GM21786 (cell line): ENCODE results near the gene GRK5.

Experiments used
- ATAC-seq: cut with Tn5 transposase; IDR thresholded peaks from one replicate; pipeline ENCODE4 v1.9.1; 2021; ENCODE audit not compliant: unreplicated experiment

GRK5 gene

DNA sequence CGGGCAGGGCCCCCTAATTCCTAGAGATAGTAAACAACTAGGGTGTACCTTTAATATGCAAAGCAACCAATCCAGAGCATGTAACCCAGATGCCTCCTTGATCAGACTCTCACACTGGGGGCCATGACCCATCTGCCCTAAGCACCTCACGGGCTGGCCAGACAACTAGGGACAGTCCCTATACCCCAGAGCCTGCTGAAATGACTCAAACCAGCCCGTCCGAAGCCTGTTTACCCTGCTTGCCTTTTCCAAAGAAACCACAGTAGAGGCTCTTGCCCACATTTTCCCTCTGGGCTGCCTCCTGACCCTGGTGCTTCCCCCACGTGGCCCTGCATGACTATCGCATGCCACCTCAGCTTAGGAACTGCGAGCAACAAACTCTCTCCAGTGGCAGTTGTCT lies 288.9 kb downstream of the GRK5 start:
- peak; percentile 95 for ATAC-seq

DNA sequence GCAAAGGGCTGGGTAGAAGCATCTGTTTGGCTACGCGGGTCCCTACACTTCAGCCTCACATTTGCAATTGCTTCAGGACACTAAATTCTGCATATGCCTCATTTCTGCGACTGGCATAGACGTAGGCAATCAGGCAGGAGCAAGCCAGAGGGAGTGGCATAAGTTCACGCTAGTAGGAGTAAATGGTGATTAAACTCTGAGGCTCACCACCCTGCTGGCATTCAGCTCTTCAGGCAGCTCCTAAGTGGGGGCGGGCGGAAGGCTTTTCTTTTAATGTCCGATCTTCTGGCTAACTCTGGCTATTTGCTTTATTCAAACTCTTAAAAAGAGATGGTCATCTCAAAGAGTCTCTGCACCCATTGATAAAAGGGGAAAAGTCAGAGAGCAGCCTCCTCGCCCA lies 289.9 kb downstream of the GRK5 start:
- ATAC-seq, result no peak

DNA sequence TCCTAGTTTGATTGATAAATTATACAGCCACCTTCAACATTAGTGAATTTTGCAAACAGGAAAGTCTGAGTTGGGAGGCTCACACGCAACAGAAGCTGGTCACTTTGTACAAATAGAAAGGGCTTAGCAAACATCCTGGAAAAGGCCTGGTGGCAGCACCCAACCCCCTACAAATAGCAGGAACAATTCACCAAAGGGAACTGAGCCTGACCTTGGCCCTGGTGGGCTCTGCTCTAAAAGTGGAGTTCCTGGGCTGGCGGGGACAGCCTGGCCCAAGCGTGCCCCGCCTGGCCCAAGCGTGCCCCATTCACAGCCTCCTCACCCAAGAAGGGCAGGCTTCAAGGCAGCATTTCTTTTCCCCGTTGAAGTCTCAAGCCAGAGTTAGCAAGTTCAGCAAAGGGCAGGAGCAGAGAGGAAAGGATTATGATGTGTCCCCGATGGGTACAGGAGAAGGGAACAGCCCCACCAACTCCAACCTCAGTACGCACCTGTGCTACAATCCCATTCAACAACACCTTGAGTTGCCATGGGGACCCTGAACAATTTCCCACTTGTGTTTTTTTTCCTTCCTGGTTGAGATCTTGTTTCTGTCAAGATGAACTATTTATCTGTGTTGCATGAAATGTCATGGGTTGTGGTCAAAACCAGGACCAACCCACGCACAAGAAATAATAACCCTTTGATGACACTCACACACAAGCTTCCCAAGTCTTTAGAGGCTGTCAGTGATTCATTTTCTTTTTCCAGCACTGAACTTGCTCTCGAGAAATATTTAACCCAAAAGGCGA lies 291.7 kb downstream of the GRK5 start:
- no peak for ATAC-seq

DNA sequence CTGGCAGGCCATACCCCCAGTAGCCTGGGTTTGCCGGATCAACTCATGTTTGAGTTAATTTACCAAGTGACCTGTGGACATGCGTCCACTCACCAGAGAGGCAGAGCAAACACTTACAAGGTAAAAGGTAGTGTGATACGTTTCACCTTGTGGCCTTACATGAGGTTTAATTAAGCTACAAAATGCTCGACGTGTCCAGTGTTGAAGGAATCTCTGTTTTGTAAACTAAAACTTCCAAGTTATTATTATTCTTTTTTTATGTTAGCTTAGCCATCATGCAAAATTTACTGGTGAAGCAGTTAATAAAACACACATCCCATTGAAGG lies 292.3 kb downstream of the GRK5 start:
- no peak for ATAC-seq

DNA sequence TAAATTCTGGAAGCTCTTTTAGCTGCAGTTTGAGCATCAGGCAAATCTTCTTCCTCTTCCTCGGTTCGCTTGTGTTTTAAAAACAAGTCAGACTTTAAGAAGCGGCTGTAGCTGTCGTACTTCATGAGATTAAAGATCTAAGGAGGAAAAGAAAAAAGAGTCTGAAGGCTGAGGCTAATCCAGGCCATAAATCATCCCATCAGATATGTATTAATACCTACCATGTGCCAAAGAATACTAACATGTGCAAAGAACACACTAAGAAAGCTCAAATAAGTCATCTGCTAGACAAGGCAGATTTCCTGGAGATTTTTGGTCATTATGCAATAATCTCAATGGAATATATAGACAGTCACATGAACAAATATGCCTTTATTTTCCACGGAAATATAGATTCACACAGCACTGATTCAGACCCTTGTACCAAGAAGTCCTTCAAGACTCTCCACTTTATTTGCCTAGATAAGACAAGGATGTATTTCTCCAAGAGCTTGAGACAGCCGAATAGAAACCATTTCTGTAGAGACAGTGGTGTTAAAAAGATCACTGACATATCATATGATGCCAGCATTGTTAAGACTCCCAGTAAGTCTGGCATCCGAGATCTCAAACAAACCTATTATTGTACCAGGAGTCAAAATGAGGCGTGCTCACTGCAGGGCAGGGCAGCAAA lies 292.9 kb downstream of the GRK5 start:
- no peak for ATAC-seq

DNA sequence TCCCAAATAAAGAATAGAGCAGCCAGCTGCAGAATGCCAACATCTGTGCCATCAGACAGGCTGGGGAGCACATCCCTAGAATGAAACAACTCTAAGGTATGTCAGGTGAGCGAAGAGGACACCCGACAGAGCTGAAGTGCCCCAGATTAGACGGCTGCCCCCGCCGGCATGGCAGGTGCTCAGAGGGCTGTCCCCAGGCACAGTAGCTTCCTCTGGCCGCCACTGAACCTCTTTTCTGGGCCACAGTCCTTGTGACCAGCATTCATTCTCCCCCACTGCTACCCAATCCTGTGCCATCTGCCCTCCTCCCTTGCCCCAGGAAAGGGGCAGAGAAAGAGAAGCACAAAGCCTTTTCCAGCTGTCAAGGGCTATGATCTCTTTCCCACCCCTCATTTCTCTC lies 293.4 kb downstream of the GRK5 start:
- ATAC-seq, result no peak

DNA sequence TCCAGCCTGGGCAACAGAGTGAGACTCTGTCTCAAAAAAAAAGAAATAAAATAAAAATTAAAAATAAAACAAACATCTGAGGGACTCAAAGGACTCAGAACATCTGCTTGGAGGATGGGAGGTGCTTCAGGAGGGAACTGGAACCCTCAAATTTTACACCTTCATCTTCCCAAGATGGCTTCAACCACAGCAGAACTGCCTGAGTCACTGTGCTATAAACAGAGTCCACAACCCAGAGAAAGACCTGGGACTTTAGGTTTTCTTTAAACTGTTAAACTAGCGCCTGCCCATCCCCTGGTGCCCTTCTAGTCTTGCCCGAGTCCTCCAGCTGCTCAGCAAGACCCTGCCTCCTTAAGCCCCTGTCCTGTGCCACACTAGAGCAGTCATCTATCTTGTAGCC lies 294.3 kb downstream of the GRK5 start:
- ATAC-seq, result peak; percentile 29

DNA sequence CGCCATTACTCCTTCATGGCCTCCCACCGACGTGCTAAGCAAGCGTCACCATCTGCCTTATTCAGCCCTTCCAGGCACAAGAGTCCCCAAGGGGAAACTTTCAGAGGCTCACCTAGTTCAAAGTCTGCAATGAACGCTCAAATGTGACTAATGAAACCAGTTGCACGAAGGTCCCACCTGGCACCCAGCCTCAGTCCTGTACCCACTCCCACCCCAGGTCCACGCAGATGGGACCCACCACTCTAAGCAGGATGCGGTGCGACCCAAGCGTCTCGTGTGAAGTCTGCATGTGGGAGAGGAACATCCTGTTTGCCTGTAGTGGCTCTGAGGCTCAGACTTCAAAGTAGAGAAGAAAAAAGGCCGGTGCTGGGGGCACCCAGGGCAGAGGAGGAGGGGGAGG lies 294.8 kb downstream of the GRK5 start:
- peak; percentile 61 for ATAC-seq

DNA sequence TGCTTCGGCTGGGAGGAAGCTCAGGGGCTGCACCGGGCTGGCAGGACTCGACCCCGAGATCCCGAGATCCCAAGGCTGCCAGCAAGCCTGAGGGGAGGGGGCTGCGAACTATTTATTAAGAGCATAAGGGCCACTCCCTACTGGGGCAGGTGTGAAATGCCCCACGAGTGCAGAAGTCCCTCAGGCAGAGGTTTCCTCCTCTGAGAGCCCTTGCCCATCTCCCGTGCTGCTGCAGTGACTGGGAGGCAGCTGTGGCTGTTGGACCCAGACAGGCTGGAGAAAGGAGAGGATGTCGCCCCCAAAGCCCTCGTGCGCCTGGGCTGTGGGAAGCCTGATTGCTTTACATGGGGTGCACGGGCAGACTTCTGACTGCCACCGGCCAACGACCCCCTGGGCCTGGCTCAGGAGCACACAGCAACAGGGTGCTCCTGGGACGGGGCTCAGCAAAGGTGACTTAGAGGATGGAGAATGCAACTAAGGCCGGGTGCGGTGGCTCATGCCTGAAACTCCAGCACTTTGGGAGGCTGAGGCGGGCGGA lies 295.3 kb downstream of the GRK5 start:
- no peak for ATAC-seq

DNA sequence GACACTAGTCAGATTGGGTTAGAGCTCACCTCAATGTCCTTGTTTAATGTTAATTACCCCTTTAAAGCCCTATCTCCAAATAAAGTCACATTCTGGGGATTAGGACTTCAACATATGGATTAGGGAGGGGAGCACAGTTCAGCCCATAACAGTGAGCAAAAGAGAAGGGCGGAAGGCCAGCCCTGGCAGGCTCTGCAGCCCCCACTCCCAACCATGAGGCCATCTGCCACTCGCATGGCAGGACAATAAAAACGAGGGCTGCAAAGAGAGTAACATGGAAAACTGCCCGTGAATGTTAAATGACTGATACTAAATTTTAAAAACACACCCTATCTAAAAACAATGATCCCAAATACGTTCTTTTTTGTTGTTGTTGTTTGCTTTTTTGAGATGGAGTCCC lies 296.4 kb downstream of the GRK5 start:
- ATAC-seq, result no peak

DNA sequence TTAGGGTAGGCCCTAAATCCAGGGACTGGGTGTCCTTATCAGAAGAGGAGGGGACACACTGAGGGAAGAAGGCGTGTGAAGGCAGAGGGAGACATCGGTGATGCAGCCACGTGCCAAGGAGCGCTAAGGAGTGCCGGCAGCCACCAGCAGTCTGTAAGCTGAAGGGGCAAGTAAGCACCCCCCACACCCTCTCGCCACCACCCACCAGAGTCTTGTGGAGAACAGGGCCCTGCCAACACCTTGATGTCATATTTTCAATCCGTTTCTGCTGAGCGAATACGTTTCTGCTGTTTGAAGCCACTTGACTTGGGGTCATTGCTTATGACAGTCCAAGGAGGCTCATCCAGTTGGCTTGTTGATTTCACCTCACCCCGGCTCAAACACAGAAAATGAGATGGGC lies 297.3 kb downstream of the GRK5 start:
- ATAC-seq, result no peak

DNA sequence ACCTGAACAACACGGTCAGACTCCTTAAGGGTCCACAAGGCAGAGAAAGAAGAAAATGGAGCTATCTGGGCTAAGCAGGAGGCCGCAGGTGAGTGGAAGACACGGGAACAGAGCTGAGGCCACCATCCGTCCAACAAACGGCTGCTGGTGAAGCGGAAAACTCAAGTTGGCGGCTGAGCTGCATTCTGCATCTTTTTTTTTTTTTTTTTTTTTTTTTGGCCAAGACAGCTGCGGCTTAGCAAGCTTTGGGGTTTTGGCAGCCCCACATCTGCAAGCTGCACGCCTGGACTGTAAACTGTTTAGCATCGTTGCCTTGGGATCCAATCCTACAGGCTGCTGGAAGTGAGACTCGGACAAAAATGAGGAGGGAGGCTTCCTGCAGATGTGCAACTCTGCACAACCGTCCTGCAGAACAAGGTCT lies 297.8 kb downstream of the GRK5 start:
- ATAC-seq, result no peak
